GM18867 (cell line): Measurements from ENCODE around the gene DCAF6.

ENCODE experiments used
- ATAC-seq: cut with Tn5 transposase; IDR thresholded peaks from one replicate; pipeline ENCODE4 v1.9.1; 2021; ENCODE audit warnings: mild to moderate bottlenecking, moderate library complexity; ENCODE audit not compliant: unreplicated experiment

The DCAF6 gene

GRCh38 chr1:168083456-168084325, 147.2 kb downstream of the DCAF6 start:
- no peak for ATAC-seq

- ATAC-seq, result peak; percentile 61
Measured at GRCh38 chr1:168084396-168085231, 148.1 kb downstream of the DCAF6 start.

DNA sequence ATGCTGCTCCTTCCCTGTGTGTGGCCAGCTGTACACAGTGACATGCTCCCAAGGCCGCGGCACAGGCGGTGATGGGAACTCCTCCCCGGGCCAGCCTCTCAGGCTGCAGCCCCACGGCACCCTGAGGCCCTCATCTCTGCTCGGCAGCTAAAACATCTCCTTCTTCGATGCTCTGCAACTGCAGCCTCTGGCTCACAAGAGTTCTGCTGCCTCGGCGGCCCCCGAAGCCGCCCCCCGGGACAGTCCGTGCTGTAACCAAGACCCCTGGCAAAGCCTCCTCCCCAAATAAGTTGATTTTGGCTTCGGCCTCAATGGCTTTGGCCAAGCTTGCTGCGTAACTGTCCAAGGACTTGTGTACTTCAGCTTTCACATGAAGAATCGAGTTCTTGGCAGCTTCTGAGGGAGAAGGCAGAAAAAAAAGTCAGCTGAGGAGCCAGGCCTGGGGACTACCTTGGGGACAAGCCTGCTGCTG, 149.0 kb downstream of the DCAF6 start:
- ATAC-seq, result no peak

DNA sequence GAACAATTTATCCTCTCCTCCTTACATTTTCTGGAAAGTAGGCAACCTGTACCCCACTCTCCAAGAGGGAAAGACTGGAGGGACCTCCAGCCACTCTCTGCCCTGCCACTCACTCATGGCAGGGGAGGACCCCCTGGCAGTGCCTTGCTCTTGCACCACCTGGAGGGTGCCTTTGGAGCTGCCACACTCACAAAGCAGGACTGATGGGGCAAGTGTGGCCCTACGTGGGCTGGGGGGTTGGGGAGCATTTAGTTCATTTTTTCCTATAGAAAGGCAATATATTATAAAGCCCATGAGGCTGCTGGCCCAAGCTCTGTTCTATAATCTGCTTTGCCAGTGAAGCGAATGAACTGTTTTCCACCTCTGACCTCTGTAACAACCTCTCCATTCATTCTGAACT, 150.0 kb downstream of the DCAF6 start:
- ATAC-seq, result no peak

- ATAC-seq, result no peak
Measured at GRCh38 chr1:168087696-168088095, 151.2 kb downstream of the DCAF6 start.

DNA sequence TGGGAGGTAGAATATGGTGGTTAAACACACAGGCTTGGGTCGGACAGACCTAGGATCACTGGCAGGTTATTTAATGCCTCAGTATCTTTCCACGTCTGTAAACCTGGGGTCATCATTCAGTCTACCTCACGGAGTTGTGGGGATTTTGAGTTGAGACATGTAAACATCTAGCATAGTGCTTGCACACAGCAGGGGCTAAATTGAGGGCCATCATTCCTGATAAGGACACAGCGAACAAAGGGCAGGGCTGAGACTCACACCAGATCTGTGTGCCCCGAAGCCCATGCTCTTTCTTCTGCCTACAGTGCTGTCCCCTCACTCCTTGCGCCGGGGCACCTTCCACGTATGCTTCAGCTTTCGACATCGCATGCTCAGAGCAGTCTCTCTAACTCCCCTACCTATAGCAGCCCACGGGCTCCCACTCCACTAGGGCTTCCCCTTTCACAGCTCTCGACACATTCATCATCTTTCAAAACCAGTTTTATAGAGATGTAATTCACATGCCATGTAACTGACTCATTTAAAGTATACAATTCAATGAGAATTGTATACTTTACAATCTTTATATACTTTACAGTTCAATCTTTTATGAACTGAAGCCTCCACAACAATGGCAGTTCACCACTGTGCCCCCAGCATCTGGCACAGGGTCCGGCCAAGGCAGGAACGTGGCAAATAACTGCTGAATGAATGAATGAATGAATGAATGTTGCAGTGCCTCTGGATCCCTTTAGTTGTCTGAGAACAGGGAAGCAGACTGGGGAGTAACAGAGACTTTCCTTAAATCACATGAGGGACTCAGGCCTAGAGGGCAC, 152.2 kb downstream of the DCAF6 start:
- ATAC-seq, result no peak

GRCh38 chr1:168089326-168089978, 153.0 kb downstream of the DCAF6 start:
- ATAC-seq, result no peak

DNA sequence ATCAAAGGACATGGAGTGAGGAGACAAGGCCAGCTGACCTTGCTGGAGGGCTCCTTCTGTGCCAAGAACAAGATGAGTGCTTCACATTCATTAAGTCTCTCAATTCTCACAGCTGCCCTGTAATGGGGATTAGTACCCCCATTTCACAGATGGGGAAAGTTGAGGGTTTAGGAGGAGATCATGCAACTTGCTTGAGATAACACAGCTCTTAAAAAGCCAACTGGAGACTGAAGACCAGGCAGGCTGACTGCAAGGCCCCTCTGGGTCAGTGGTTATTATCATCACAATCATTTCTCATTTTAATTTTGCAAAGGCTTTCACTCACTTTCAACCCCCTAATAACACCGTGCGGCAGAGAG, 153.5 kb downstream of the DCAF6 start:
- no peak for ATAC-seq

DNA sequence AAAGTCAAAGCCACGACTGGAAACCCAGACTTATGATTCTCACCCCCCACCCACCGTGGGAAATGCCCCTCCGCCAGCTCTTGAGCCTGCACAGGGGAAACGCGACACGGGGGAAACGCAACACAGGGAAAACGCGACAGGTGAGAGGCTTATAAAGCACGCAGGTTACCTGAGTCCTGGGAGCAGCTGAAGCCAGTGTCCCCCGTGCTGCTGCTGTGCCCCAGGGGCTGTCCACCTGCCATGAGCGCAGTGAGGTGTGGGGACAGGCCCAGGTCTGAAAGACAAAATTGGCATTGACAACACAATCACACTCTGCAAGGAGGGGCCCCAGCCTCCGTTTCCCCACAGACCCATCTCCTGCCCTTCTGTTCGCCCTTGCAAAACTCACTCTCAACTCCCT, 153.9 kb downstream of the DCAF6 start:
- no peak for ATAC-seq

DNA sequence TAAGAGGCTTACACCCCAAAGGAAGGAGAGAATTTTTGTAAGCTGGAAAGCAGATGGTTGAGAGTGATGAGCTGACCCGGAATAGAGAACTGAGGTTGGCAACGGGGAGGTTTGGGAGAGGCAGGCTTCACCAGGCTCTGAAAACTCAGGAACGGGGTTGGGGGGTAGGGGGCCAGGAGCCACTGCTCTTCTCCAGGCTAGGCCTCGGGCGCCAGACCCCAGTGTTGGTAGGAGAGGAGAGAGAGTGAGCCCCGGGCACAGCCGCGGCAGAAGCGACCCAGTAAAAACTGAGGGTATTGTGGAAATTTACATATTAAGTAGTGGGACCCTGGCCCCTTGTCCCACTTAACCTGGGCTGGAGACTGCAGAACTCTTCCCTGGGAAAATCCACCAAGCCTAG, 154.6 kb downstream of the DCAF6 start:
- no peak for ATAC-seq

DNA sequence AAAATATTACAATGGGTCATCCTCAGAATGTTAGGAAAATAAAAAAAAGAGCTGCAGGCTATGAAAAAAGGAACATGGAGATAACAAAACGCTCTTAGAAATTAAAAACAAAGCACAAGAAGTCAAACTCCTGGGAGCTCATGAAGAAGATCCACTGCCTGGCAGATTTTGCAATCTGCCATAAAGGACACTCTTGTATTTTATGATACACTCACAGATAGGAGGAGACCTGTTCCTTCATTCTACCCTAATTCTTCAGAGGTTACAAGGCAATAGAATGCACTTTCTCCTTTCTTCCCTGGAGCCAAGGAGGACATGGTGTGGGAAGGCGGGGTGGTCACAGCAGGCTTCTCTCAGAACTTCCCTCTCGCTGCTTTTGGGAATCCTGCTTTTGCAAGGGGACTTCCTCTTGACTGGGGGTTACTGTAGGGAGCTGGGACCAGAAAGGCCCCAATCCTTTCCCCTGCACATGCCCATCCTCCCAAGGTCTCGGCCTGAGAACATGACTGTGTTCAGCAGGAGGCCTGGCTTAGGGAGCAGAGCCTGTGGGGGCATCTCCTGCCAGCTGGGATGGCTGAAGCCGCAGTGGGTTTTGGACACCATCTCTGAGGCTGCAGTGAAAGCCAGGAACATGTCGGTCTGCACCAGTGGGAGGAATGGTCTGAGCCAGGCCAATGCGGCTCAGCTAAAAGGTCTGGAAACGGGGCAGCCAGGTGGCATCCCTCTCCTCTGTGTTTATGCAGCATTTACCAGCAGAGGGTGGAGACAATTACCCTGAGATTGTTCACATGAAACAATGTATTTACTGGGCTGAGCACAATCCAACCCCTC, 155.5 kb downstream of the DCAF6 start:
- no peak for ATAC-seq

DNA sequence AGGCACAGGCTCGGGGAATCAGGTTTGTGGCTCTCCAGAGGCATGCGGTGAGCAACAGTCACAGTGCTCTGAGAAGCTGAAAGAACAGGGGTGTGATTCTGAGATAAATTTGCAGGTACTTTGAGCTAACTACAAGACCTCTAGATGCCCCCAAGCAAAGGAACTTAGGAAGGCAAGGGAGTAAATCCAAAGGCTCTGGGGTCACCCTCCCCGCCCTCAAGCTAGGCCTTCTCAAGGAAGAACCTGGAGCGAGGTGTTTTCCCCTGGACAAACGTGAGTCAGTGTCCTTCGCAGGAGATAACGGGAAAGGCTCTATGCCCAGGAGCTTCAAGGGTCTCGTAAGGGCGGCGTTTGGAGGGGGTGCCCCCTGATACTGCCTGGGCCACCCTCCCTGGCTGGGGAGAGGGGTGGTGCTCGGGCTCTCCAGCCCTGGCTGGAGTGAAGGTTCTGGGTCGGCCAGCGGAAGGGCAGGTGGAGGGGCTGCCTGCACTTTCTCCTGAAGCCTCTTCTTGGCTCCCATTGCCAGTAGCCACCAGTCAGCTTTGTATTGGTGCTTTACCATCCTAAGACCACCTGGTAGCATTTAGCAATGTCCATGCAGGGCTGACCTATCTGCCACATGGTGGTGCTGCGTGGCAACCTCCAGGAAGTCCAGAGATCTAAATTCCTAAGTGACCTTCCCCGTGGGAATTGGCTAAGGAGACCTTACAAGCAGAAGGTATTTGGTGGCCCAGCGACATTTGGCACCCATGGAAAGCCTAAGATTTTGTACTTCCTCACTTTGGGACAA, 156.3 kb downstream of the DCAF6 start:
- ATAC-seq, result no peak

DNA sequence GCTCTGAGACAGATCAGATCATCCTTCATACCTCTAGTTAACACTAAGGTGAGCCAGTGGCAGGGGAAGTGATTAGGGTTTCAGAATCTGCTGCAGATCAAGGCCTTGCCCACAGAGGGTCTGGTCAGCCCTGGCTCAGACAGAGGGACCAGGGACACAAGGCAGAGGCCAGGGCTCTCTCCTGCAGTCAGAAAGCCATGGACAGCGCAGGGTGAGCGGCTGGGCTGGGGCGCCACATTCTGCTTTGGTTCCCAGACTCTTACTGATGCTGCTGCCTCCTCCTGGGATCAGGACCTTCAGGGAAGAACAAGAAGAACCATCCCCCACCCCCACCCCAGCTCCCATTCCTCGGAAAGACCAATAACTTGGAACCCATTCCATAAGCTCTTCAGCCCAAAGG, 157.1 kb downstream of the DCAF6 start:
- ATAC-seq, result no peak

- no peak for ATAC-seq
Measured at GRCh38 chr1:168095476-168095875, 159.0 kb downstream of the DCAF6 start.

GRCh38 chr1:168096296-168097165, 160.0 kb downstream of the DCAF6 start:
- ATAC-seq, result no peak

- ATAC-seq, result no peak
Measured at GRCh38 chr1:168097921-168098528, 161.5 kb downstream of the DCAF6 start.

GRCh38 chr1:168098534-168099320, 162.2 kb downstream of the DCAF6 start:
- ATAC-seq, result no peak
